ENCODE data around the gene PALLD. TPM values are rescaled to one million over a fixed set of nuclear protein-coding genes. Genes with fewer than 3 reads are reported as not detected.

Gene PALLD
- total RNA-seq, 1 donor from 2014 or later, result 396 TPM

DNA sequence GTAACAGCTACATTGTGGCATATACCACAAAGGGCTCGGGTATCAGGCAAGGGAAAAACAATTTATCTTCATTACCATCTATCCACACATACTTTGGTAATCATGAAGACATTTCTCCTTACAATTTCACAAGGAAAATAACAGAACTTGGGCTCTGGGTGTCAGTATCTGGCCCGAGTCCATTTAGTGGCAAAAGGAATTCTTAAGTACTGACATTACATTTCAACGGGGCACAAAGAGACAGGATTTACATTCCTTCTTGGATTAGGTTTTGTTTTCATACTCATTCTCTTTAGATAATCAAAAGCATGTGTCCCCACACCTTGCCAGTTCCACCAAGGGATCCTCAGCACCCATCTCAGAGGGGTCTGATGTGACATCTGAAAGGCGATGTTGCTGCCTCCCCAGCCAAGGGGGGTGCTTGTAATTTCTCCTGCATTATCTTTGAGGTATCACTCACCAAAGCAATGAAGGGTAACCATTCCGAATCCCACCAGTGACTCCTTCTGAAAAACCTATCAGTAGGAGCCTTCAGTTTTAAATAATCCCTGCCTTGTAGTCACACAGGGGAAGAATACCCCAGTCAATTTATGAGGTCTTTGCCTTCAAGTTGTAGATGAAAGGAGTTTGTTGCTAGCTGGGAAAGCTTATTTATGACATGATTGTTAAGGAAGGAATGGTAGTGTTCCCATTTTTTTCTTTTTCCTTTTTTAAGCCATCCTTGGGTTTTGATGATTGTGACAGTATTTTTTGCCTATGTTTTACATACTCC is 118.6 kb downstream of the PALLD start:
- peaks cover 76% of the 10 kb centered on the region for H3K4me1 Mint-ChIP-seq (ENCODE audit: unreplicated experiment)
- H3K27ac Mint-ChIP-seq (ENCODE audit: unreplicated experiment), result peak overlapping the region; percentile 85
- no peaks in the 10 kb centered on the region for H3K9me3 Mint-ChIP-seq (ENCODE audit: unreplicated experiment)
- no peaks in the 10 kb centered on the region for H3K27me3 Mint-ChIP-seq (ENCODE audit: unreplicated experiment)
- no peak for DNase-seq (ENCODE audit: extremely low spot score, unreplicated experiment)
- TF ChIP-seq, protein P1, sequence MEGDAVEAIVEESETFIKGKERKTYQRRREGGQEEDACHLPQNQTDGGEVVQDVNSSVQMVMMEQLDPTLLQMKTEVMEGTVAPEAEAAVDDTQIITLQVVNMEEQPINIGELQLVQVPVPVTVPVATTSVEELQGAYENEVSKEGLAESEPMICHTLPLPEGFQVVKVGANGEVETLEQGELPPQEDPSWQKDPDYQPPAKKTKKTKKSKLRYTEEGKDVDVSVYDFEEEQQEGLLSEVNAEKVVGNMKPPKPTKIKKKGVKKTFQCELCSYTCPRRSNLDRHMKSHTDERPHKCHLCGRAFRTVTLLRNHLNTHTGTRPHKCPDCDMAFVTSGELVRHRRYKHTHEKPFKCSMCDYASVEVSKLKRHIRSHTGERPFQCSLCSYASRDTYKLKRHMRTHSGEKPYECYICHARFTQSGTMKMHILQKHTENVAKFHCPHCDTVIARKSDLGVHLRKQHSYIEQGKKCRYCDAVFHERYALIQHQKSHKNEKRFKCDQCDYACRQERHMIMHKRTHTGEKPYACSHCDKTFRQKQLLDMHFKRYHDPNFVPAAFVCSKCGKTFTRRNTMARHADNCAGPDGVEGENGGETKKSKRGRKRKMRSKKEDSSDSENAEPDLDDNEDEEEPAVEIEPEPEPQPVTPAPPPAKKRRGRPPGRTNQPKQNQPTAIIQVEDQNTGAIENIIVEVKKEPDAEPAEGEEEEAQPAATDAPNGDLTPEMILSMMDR (IDR thresholded peaks at IDR 0.05), result no peak
- no peaks in the 10 kb centered on the region for H3K36me3 Mint-ChIP-seq (ENCODE audit: unreplicated experiment)
- no peak overlapping the region for H3K4me3 Mint-ChIP-seq (ENCODE audit: unreplicated experiment)

DNA sequence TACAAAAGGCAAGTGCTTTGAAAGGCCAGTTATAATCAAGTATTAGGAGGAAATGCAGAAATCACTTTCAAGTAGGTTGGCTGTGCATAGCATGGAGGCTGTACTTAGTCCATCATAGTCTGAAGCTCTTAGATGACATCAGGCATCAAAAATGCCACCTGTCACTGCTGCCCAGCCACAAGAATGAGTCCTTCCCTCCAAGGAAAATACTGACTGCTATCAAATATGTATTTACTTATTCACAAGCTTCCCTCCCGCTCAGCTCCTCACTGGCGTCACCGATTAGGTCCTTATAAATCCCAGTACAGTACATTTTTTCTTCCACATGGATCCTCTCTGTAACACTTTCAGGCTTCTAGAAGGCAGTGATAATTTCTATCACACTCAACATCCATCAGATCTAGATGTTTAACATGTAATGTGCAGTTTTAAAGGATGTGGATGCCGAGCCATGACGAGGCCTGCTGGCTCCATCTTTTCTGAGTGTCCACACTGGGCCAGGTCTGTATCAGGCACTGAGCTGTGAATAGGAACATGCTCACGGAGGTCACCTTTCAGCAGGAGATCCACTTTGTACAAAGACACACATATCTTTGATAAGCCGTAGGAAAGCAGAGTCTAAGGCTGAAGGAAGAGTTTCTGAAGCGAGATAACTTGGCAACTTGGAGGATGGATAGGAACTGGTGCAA is 121.9 kb downstream of the PALLD start:
- DNase-seq (ENCODE audit: extremely low spot score, unreplicated experiment), result no peak
- Mint-ChIP-seq H3K27me3 (ENCODE audit: unreplicated experiment) (no peaks in the 10 kb centered on the region), H3K9me3 (ENCODE audit: unreplicated experiment) (no peaks in the 10 kb centered on the region), H3K36me3 (ENCODE audit: unreplicated experiment) (no peaks in the 10 kb centered on the region), H3K27ac (ENCODE audit: unreplicated experiment) (peak overlapping the region; percentile 82), H3K4me3 (ENCODE audit: unreplicated experiment) (no peak overlapping the region), H3K4me1 (ENCODE audit: unreplicated experiment) (peaks cover 79% of the 10 kb centered on the region)
- TF ChIP-seq, protein P1 (IDR thresholded peaks at IDR 0.05), result no peak

DNA sequence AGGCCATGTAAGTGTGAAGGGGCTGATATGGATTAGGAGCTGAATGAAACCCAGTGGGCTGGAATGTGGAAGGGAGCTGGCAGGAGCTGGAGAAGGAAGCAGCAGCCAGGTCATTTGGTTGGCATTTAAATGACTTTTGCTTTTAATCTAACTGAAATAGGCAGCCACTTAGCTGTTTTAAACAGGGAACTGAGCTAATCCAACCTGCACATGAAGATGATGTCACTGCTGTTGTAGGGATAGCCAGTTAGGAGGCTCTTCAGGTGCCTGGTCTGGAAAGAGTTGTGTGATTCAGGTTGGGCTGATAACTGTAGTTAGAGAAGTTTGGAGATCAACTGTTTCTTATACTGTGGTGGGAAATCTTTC is 122.4 kb downstream of the PALLD start:
- DNase-seq (ENCODE audit: extremely low spot score, unreplicated experiment), result no peak
- H3K36me3 Mint-ChIP-seq (ENCODE audit: unreplicated experiment), result no peaks in the 10 kb centered on the region
- TF ChIP-seq, protein P1 (IDR thresholded peaks at IDR 0.05), result no peak
- H3K9me3 Mint-ChIP-seq (ENCODE audit: unreplicated experiment), result no peaks in the 10 kb centered on the region
- H3K27me3 Mint-ChIP-seq (ENCODE audit: unreplicated experiment), result no peaks in the 10 kb centered on the region
- H3K4me3 Mint-ChIP-seq (ENCODE audit: unreplicated experiment), result no peak overlapping the region
- peaks cover 77% of the 10 kb centered on the region for H3K4me1 Mint-ChIP-seq (ENCODE audit: unreplicated experiment)
- peak overlapping the region; percentile 82 for H3K27ac Mint-ChIP-seq (ENCODE audit: unreplicated experiment)

DNA sequence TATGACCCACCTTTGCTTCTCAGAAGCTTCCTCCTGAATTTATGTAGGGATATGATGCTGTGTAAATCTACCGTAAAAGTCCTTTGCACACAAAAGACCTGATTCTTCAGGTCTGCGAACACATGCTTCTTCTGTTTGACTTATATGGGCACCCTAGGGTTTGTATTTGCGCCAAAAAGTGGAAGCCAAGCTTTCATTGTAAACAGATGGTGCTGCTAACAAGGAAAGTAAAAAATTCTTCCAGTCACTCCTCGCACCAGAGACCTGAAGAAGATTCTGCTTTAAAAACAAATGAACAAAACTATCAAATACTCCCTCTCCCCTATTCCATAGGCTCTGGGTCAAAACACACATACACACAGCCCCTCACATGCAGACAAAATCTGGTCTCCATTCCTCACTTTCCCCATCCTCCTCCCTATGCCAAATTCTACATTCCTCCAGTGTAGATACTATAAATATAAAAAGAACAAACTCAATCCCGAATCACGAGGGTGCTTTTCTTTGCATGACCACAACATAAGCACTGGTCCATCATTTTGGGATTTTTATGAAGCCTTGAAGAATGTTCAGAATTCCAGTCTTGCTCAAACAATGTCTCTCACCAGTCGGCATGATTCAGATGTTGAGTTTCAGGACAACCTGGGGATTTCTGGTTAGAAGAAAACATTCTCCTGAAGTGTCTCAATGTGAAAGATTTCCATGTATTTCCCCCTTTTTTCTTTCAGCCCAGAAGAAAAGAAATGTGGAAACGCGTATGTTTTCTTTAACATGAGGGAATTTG is 125.1 kb downstream of the PALLD start:
- Mint-ChIP-seq H3K36me3 (ENCODE audit: unreplicated experiment) (no peaks in the 10 kb centered on the region), H3K27ac (ENCODE audit: unreplicated experiment) (peak overlapping the region; percentile 92), H3K4me1 (ENCODE audit: unreplicated experiment) (peaks cover 56% of the 10 kb centered on the region), H3K27me3 (ENCODE audit: unreplicated experiment) (no peaks in the 10 kb centered on the region), H3K4me3 (ENCODE audit: unreplicated experiment) (peak overlapping the region; percentile 41), H3K9me3 (ENCODE audit: unreplicated experiment) (no peaks in the 10 kb centered on the region)
- DNase-seq (ENCODE audit: extremely low spot score, unreplicated experiment), result peak; percentile 11
- TF ChIP-seq, protein P1 (IDR thresholded peaks at IDR 0.05), result no peak

DNA sequence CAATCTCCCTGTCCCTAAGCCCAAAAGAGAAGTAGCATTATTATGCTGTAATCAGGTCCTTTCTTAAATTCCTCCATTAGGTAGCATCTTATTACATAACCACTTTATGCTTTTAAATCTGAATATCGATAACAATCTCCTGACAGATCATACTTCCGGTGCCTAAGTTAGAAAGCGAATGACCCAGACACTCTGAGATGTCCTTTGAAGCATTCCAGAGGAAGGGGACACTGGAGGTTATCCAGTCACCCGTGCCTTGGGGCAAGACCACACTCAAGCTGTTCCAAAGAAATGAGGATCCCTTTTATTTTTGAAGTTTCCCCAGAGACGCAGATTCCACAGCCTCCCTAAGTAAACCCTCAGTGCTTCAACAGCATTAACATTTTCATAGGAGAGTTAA is 125.7 kb downstream of the PALLD start:
- H3K4me1 Mint-ChIP-seq (ENCODE audit: unreplicated experiment), result peaks cover 55% of the 10 kb centered on the region
- no peaks in the 10 kb centered on the region for H3K9me3 Mint-ChIP-seq (ENCODE audit: unreplicated experiment)
- peak overlapping the region; percentile 41 for H3K4me3 Mint-ChIP-seq (ENCODE audit: unreplicated experiment)
- TF ChIP-seq, protein P1 (IDR thresholded peaks at IDR 0.05), result no peak
- no peaks in the 10 kb centered on the region for H3K27me3 Mint-ChIP-seq (ENCODE audit: unreplicated experiment)
- no peaks in the 10 kb centered on the region for H3K36me3 Mint-ChIP-seq (ENCODE audit: unreplicated experiment)
- peak; percentile 27 for DNase-seq (ENCODE audit: extremely low spot score, unreplicated experiment)
- peak overlapping the region; percentile 92 for H3K27ac Mint-ChIP-seq (ENCODE audit: unreplicated experiment)

All from osteocyte (in vitro differentiated cells).